Measurements from ENCODE around the gene RHOB. TPM values are rescaled to one million over a fixed set of nuclear protein-coding genes. Genes with fewer than 3 reads are reported as not detected.

Gene RHOB
- total and polyA plus RNA-seq, 7 experiments from 2014 or later: 0.64 to 244 (median 9.2) TPM

GRCh38 chr2:20439503-20439902 is 7.4 kb upstream of the RHOB start:
- ChIA-PET CTCF (interaction anchor here (0.5 to 4.4 kb wide), 6 partner anchors 8 to 221 kb away, joined by 3 to 23 read pairs (median 4); partner anchors contain the start of gene HS1BP3), POLR2A (no interaction called here)
- intact Hi-C loops (cut with micrococcal nuclease): no loop called here
- peaks cover 0 to 4% (median 0%) of the 10 kb centered on the region in 7 donors for H3K4me1 Mint-ChIP-seq
- H3K27me3 Mint-ChIP-seq: peaks cover 0 to 60% (median 7%) of the 10 kb centered on the region in 5 donors
- H3K9me3 ChIP-seq (ENCODE audit: control insufficient read depth in 2 of 3, low read length in 3 of 3): no peaks in the 10 kb centered on the region
- DNase-seq: no peak
- no peak overlapping the region for H3K27ac ChIP-seq (ENCODE audit: low read depth, low read length)
- H3K27me3 ChIP-seq (ENCODE audit: control insufficient read depth in 2 of 2, insufficient read depth in 2 of 2, low read length in 2 of 2): no peaks in the 10 kb centered on the region
- no peak overlapping the region for H3K27ac Mint-ChIP-seq
- no peak overlapping the region for H3K4me3 ChIP-seq (ENCODE audit: low read length)
- no peaks in the 10 kb centered on the region for H3K4me1 ChIP-seq (ENCODE audit: control insufficient read depth in 2 of 2, insufficient read depth in 2 of 2, low read length in 2 of 2)
- no peak overlapping the region for H3K4me3 Mint-ChIP-seq
- H3K9me3 Mint-ChIP-seq: peaks cover 0 to 2% (median 0%) of the 10 kb centered on the region in 11 donors
- peak; percentile 81 for ATAC-seq
- H3K36me3 ChIP-seq (ENCODE audit: control insufficient read depth in 2 of 3, insufficient read depth in 3 of 3, low read length in 3 of 3): no peaks in the 10 kb centered on the region
- H3K36me3 Mint-ChIP-seq: no peaks in the 10 kb centered on the region

GRCh38 chr2:20440001-20440560 is 6.8 kb upstream of the RHOB start:
- no peak overlapping the region for H3K27ac Mint-ChIP-seq
- no peak for DNase-seq
- intact Hi-C loops (cut with micrococcal nuclease): no loop called here
- Histone ChIP-seq H3K36me3 (ENCODE audit: control insufficient read depth in 2 of 3, insufficient read depth in 3 of 3, low read length in 3 of 3) (no peaks in the 10 kb centered on the region), H3K9me3 (ENCODE audit: control insufficient read depth in 2 of 3, low read length in 3 of 3) (no peaks in the 10 kb centered on the region), H3K27me3 (ENCODE audit: control insufficient read depth in 2 of 2, insufficient read depth in 2 of 2, low read length in 2 of 2) (no peaks in the 10 kb centered on the region), H3K27ac (ENCODE audit: low read depth, low read length) (no peak overlapping the region), H3K4me1 (ENCODE audit: control insufficient read depth in 2 of 2, insufficient read depth in 2 of 2, low read length in 2 of 2) (no peaks in the 10 kb centered on the region), H3K4me3 (ENCODE audit: low read length) (no peak overlapping the region)
- no peak for ATAC-seq
- ChIA-PET CTCF (interaction anchor here (0.5 to 4.4 kb wide), 5 partner anchors 8 to 221 kb away, joined by 3 to 23 read pairs (median 4); no protein-coding TSS in a partner anchor), POLR2A (no interaction called here)
- peaks cover 0 to 4% (median 0%) of the 10 kb centered on the region in 7 donors for H3K4me1 Mint-ChIP-seq
- no peaks in the 10 kb centered on the region for H3K36me3 Mint-ChIP-seq
- H3K27me3 Mint-ChIP-seq: peaks cover 0 to 66% (median 7%) of the 10 kb centered on the region in 5 donors
- H3K4me3 Mint-ChIP-seq: no peak overlapping the region
- H3K9me3 Mint-ChIP-seq: peaks cover 0 to 2% (median 0%) of the 10 kb centered on the region in 11 donors

DNA sequence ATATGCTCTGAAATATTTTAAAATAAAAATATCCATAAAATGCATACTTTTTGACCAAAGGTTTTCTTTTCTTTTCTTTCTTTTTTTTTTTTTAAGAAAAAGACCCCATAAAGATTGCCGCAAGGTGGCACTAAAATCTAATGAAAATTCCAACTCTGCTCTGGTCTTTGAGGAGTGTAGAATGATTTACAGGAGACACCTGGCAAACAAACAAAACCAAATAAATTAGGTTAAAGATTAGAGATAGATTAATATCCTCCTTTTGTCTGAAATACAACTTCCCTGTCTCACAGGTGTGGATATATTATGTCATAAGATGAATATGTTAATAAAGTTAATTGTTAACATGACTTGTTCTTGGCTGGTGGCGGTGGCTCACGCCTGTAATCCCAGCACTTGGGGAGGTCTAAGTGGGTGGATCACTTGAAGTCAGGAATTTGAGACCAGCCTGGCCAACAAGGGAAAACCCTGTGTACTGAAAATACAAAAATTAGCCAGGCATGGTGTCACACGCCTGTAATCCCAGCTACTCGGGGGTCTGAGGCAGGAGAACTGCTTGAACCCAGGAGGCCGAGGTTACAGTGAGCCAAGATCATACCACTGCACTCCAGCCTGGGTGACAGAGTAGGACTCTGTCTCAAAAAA is 3.5 kb upstream of the RHOB start:
- CTCF ChIA-PET: interaction anchor here (1.3 to 2.7 kb wide), 3 partner anchors 32 to 204 kb away, joined by 4 to 28 read pairs (median 6); no protein-coding TSS in a partner anchor
- H3K4me3 Mint-ChIP-seq: no peak overlapping the region
- Histone ChIP-seq H3K9me3 (ENCODE audit: control insufficient read depth in 2 of 3, low read length in 3 of 3) (no peaks in the 10 kb centered on the region), H3K27ac (ENCODE audit: low read depth, low read length) (no peak overlapping the region), H3K36me3 (ENCODE audit: control insufficient read depth in 2 of 3, insufficient read depth in 3 of 3, low read length in 3 of 3) (no peaks in the 10 kb centered on the region), H3K27me3 (ENCODE audit: control insufficient read depth in 2 of 2, insufficient read depth in 2 of 2, low read length in 2 of 2) (peaks cover 0 to 3% of the 10 kb centered on the region in 2 donors), H3K4me3 (ENCODE audit: low read length) (no peak overlapping the region), H3K4me1 (ENCODE audit: control insufficient read depth in 2 of 2, insufficient read depth in 2 of 2, low read length in 2 of 2) (peaks cover 6 to 12% of the 10 kb centered on the region in 2 donors)
- ATAC-seq (no peak), DNase-seq (peak in 6 of 9 donors; percentile 18 to 49 (median 30))
- POLR2A ChIA-PET: interaction anchor here (1.4 kb wide), 1 partner anchor 208 kb away, joined by 3 read pairs; no protein-coding TSS in a partner anchor
- peaks cover 0 to 71% (median 8%) of the 10 kb centered on the region in 5 donors for H3K27me3 Mint-ChIP-seq
- intact Hi-C loops (cut with micrococcal nuclease): loop anchor here (1.0 kb wide), 3 partner anchors 199 to 520 kb away; partner anchors contain the start of gene HS1BP3 (in 1 of the 2)
- H3K9me3 Mint-ChIP-seq: no peaks in the 10 kb centered on the region
- H3K36me3 Mint-ChIP-seq: no peaks in the 10 kb centered on the region
- H3K4me1 Mint-ChIP-seq: peaks cover 0 to 11% (median 4%) of the 10 kb centered on the region in 7 donors
- H3K27ac Mint-ChIP-seq: no peak overlapping the region

DNA sequence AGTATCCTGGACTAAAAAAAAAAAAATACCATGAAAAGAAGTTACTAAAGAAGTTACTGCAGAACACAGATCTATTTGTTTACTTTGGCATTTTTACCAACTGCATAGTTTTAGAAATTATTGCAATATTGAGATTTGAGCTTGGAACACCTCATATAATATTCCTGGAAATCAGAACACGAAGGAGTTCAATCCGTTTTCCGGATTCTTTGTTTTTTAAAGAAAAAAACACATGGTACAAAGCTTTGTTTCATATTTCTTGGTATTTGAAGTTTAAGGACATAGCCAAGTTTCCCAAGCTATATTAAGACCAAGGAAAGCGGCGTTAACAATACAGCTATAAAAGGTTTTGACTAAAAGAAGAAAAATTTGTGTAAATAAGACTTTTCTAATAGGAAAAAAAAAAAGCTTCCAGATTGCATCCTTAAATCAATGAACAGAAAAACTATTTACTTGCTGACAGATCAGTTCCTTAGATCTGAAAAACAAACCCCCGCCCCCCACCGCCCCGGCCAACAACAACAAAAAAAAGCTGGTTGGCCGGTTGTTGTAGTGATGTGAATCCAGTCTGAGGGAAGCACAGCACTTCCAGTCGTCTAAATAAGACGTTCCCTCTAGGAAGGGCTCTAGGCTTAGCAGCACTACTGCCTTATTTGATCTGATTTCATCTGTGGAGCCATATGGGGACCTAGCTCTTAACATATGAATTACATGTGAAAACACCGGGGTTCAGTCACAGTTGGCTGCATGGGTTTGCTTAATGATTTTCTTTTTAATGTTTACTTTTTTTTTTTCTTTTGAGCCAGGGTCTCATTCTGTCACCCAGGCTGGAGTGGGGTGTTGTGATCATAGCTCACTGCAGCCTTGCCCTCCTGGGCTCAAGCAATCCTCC is 2.5 kb upstream of the RHOB start:
- no peak overlapping the region for H3K4me3 ChIP-seq (ENCODE audit: low read length)
- DNase-seq (no peak), ATAC-seq (no peak)
- peaks cover 0 to 3% of the 10 kb centered on the region in 2 donors for H3K27me3 ChIP-seq (ENCODE audit: control insufficient read depth in 2 of 2, insufficient read depth in 2 of 2, low read length in 2 of 2)
- Mint-ChIP-seq H3K27ac (no peak overlapping the region), H3K4me3 (no peak overlapping the region), H3K36me3 (no peaks in the 10 kb centered on the region), H3K27me3 (peaks cover 0 to 70% (median 10%) of the 10 kb centered on the region in 5 donors), H3K9me3 (no peaks in the 10 kb centered on the region), H3K4me1 (peaks cover 0 to 11% (median 4%) of the 10 kb centered on the region in 7 donors)
- no peak overlapping the region for H3K27ac ChIP-seq (ENCODE audit: low read depth, low read length)
- ChIA-PET CTCF (interaction anchor here (0.6 to 2.7 kb wide), 9 partner anchors 20 to 522 kb away, joined by 3 to 28 read pairs (median 4); partner anchors contain the start of gene HS1BP3), POLR2A (interaction anchor here (0.7 to 1.7 kb wide), 4 partner anchors 8 to 207 kb away, joined by 3 read pairs; no protein-coding TSS in a partner anchor)
- H3K9me3 ChIP-seq (ENCODE audit: control insufficient read depth in 2 of 3, low read length in 3 of 3): no peaks in the 10 kb centered on the region
- intact Hi-C loops (cut with micrococcal nuclease): no loop called here
- H3K4me1 ChIP-seq (ENCODE audit: control insufficient read depth in 2 of 2, insufficient read depth in 2 of 2, low read length in 2 of 2): peaks cover 6 to 12% of the 10 kb centered on the region in 2 donors
- no peaks in the 10 kb centered on the region for H3K36me3 ChIP-seq (ENCODE audit: control insufficient read depth in 2 of 3, insufficient read depth in 3 of 3, low read length in 3 of 3)

- ATAC-seq (no peak), DNase-seq (no peak)
- peaks cover 0 to 67% (median 13%) of the 10 kb centered on the region in 5 donors for H3K27me3 Mint-ChIP-seq
- ChIA-PET CTCF (interaction anchor here (1.0 to 2.7 kb wide), 6 partner anchors 21 to 522 kb away, joined by 3 to 28 read pairs (median 10); partner anchors contain the start of gene HS1BP3), POLR2A (interaction anchor here (1.4 to 2.5 kb wide), 3 partner anchors 198 to 206 kb away, joined by 3 to 10 read pairs (median 3); no protein-coding TSS in a partner anchor)
- peaks cover 0 to 3% of the 10 kb centered on the region in 2 donors for H3K27me3 ChIP-seq (ENCODE audit: control insufficient read depth in 2 of 2, insufficient read depth in 2 of 2, low read length in 2 of 2)
- H3K4me1 Mint-ChIP-seq: peaks cover 0 to 11% (median 4%) of the 10 kb centered on the region in 7 donors
- H3K4me1 ChIP-seq (ENCODE audit: control insufficient read depth in 2 of 2, insufficient read depth in 2 of 2, low read length in 2 of 2): peaks cover 6 to 12% of the 10 kb centered on the region in 2 donors
- H3K27ac Mint-ChIP-seq: no peak overlapping the region
- H3K4me3 ChIP-seq (ENCODE audit: low read length): no peak overlapping the region
- H3K36me3 Mint-ChIP-seq: no peaks in the 10 kb centered on the region
- no peak overlapping the region for H3K27ac ChIP-seq (ENCODE audit: low read depth, low read length)
- intact Hi-C loops (cut with micrococcal nuclease): loop anchor here (5.0 kb wide), 3 partner anchors 377 to 1098 kb away; partner anchors contain the start of genes LAPTM4A (in 1 of the 2) and LDAH (in 1 of the 2)
- no peaks in the 10 kb centered on the region for H3K36me3 ChIP-seq (ENCODE audit: control insufficient read depth in 2 of 3, insufficient read depth in 3 of 3, low read length in 3 of 3)
- H3K4me3 Mint-ChIP-seq: peak overlapping the region in 2 of 10 donors; percentile 3 to 29
- no peaks in the 10 kb centered on the region for H3K9me3 Mint-ChIP-seq
- no peaks in the 10 kb centered on the region for H3K9me3 ChIP-seq (ENCODE audit: control insufficient read depth in 2 of 3, low read length in 3 of 3)
These were observed 1.6 kb upstream of the RHOB start for GRCh38 chr2:20444993-20445910.
